ENCODE results near the gene AK5.

DNA sequence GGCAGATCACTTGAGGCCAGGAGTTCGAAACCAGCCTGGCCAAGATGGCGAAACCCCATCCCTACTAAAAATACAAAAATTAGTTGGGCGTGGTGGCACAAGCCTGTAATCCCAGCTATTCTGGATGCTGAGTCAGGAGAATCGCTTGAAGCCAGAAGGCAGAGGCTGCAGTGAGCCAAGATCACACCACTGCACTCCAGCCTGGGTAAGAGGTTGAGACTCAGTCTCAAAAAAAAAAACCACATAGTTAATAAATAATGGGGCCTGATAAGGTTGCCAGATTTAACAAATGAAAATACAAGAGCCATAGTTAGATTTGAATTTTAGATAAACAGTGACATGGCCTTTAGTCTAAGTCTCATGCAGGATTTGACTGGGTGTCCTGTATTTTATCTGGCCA lies 225.0 kb downstream of the AK5 start:
- TF ChIP-seq, protein P1, sequence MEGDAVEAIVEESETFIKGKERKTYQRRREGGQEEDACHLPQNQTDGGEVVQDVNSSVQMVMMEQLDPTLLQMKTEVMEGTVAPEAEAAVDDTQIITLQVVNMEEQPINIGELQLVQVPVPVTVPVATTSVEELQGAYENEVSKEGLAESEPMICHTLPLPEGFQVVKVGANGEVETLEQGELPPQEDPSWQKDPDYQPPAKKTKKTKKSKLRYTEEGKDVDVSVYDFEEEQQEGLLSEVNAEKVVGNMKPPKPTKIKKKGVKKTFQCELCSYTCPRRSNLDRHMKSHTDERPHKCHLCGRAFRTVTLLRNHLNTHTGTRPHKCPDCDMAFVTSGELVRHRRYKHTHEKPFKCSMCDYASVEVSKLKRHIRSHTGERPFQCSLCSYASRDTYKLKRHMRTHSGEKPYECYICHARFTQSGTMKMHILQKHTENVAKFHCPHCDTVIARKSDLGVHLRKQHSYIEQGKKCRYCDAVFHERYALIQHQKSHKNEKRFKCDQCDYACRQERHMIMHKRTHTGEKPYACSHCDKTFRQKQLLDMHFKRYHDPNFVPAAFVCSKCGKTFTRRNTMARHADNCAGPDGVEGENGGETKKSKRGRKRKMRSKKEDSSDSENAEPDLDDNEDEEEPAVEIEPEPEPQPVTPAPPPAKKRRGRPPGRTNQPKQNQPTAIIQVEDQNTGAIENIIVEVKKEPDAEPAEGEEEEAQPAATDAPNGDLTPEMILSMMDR (IDR thresholded peaks at IDR 0.05) = no peak
- TF ChIP-seq POLR2A (IDR thresholded peaks at IDR 0.05) = no peak
